Astrocyte (in vitro differentiated cells and primary cell): ENCODE measurements around the gene SGK1. TPM values are rescaled to one million over a fixed set of nuclear protein-coding genes. Genes with fewer than 3 reads are reported as not detected.
A peak's percentile ranks its signal among the peaks of the same experiment; 100 is the strongest.

ENCODE experiments used
- DNase-seq: peaks from one replicate; pipeline ENCODE4 v3.0.0-alpha.2; 2010; ENCODE audit warnings: low read depth
- FAIRE-seq: peaks from 2 replicates; lab custom pipeline; 2011; peaks lifted over from hg19 to GRCh38; lab: Jason Lieb, UNC
- H2AFZ ChIP-seq: 2 replicates; pipeline ENCODE4 v1.6.0; 2012; ENCODE audit warnings: low read depth, low read length, inconsistent platforms
- H3K27ac ChIP-seq: 2 replicates; pipeline ENCODE4 v1.5.1; 2011; ENCODE audit warnings: low read depth, low read length, inconsistent platforms
- H3K27me3 ChIP-seq: 2 replicates; pipeline ENCODE4 v1.6.0; 2011; ENCODE audit warnings: low read length, inconsistent platforms; ENCODE audit not compliant: insufficient read depth
- H3K36me3 ChIP-seq: 2 replicates; pipeline ENCODE4 v1.5.1; 2011; ENCODE audit warnings: low read length, inconsistent platforms; ENCODE audit not compliant: insufficient read depth
- H3K4me1 ChIP-seq: 2 replicates; pipeline ENCODE4 v1.5.1; 2011; ENCODE audit warnings: low read length, inconsistent platforms; ENCODE audit not compliant: insufficient read depth
- H3K4me2 ChIP-seq: 2 replicates; pipeline ENCODE4 v1.6.0; 2012; ENCODE audit warnings: low read length, inconsistent platforms
- H3K4me3 ChIP-seq: 2 replicates; pipeline ENCODE4 v1.5.1; 2011; ENCODE audit warnings: low read depth, mild to moderate bottlenecking, low read length, inconsistent platforms; ENCODE audit not compliant: insufficient read depth
- H3K79me2 ChIP-seq: 2 replicates; pipeline ENCODE4 v1.6.0; 2012; ENCODE audit warnings: mild to moderate bottlenecking, low read length, inconsistent platforms; ENCODE audit not compliant: insufficient read depth
- H3K9ac ChIP-seq: 2 replicates; pipeline ENCODE4 v1.6.0; 2012; ENCODE audit warnings: mild to moderate bottlenecking, low read length, inconsistent platforms
- H3K9me3 ChIP-seq: 2 replicates; pipeline ENCODE4 v1.5.1; 2012; ENCODE audit warnings: low read depth, mild to moderate bottlenecking, low read length, inconsistent platforms; ENCODE audit not compliant: insufficient read depth
- H4K20me1 ChIP-seq: 2 replicates; pipeline ENCODE4 v1.6.0; 2012; ENCODE audit warnings: low read length, inconsistent platforms; ENCODE audit not compliant: insufficient read depth
- H3K27ac Mint-ChIP-seq: one replicate; pipeline ENCODE4 v1.8.0; 2021; ENCODE audit warnings: mild to moderate bottlenecking, mixed read lengths; ENCODE audit not compliant: unreplicated experiment
- H3K27me3 Mint-ChIP-seq: one replicate; pipeline ENCODE4 v1.8.0; 2021; ENCODE audit warnings: low read depth, mixed read lengths; ENCODE audit not compliant: unreplicated experiment
- H3K36me3 Mint-ChIP-seq: one replicate; pipeline ENCODE4 v1.8.0; 2021; ENCODE audit warnings: low read depth, mixed read lengths; ENCODE audit not compliant: unreplicated experiment
- H3K4me1 Mint-ChIP-seq: one replicate; pipeline ENCODE4 v1.8.0; 2021; ENCODE audit warnings: low read depth, mixed read lengths; ENCODE audit not compliant: unreplicated experiment
- H3K4me3 Mint-ChIP-seq: one replicate; pipeline ENCODE4 v1.8.0; 2021; ENCODE audit warnings: mild to moderate bottlenecking, moderate library complexity, mixed read lengths; ENCODE audit not compliant: unreplicated experiment
- H3K9me3 Mint-ChIP-seq: one replicate; pipeline ENCODE4 v1.8.0; 2021; ENCODE audit warnings: mild to moderate bottlenecking, mixed read lengths; ENCODE audit not compliant: unreplicated experiment
- EZH2 ChIP-seq: IDR thresholded peaks from 2 replicates; pipeline ENCODE4 v1.6.1; 2012; ENCODE audit warnings: mild to moderate bottlenecking, low read length, inconsistent platforms; ENCODE audit not compliant: insufficient read depth
- total RNA-seq: library from RNA; stranded (reverse); gene quantifications from 2 replicates; pipeline ENCODE4 v1.2.1, GENCODE V29; 2021
- TF ChIP-seq, protein P1 (sequence below): IDR thresholded peaks from 2 replicates; pipeline ENCODE4 v1.5.1; 2011; ENCODE audit warnings: low read depth, mild to moderate bottlenecking, inconsistent platforms, low read length, moderate library complexity; ENCODE audit not compliant: insufficient read depth

The SGK1 gene
- total RNA-seq, 1 donor from 2014 or later = 117 TPM

DNA sequence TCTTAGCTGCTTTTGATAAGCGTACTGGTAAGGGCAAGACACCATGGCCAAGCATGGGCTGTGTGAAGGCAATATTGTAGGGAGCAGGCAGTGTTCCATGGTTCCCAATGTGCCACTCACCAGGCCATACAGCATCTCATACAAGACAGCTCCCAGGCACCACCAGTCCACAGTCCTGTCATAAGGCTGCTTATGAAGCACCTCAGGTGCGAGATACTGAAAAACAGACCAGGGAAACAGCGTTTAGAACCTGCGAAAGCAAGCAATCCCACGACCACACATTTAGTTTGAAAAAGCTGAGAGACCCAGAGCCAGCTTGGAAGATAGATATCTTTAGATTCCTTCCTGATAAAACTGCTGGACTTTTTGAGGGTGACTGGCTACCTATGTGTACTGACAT, 146.4 kb downstream of the SGK1 start:
- H3K36me3 ChIP-seq = peaks cover 62% of the 10 kb centered on the region
- H3K4me3 ChIP-seq = peak overlapping the region; percentile 95
- peak overlapping the region; percentile 15 for H3K27ac ChIP-seq
- DNase-seq = no peak
- peak overlapping the region; percentile 93 for H3K4me2 ChIP-seq
- peaks cover 66% of the 10 kb centered on the region for H4K20me1 ChIP-seq
- H3K9me3 ChIP-seq = no peaks in the 10 kb centered on the region
- Mint-ChIP-seq H3K27me3 (no peaks in the 10 kb centered on the region), H3K4me3 (peak overlapping the region; percentile 100), H3K27ac (peak overlapping the region; percentile 82), H3K4me1 (peaks cover 33% of the 10 kb centered on the region), H3K9me3 (no peaks in the 10 kb centered on the region), H3K36me3 (peaks cover 38% of the 10 kb centered on the region)
- H3K27me3 ChIP-seq = no peaks in the 10 kb centered on the region
- H3K9ac ChIP-seq = peak overlapping the region; percentile 95
- peaks cover 43% of the 10 kb centered on the region for H3K4me1 ChIP-seq
- H3K79me2 ChIP-seq = peaks cover 52% of the 10 kb centered on the region
- no peak for FAIRE-seq
- no peak overlapping the region for H2AFZ ChIP-seq
- TF ChIP-seq, protein P1, sequence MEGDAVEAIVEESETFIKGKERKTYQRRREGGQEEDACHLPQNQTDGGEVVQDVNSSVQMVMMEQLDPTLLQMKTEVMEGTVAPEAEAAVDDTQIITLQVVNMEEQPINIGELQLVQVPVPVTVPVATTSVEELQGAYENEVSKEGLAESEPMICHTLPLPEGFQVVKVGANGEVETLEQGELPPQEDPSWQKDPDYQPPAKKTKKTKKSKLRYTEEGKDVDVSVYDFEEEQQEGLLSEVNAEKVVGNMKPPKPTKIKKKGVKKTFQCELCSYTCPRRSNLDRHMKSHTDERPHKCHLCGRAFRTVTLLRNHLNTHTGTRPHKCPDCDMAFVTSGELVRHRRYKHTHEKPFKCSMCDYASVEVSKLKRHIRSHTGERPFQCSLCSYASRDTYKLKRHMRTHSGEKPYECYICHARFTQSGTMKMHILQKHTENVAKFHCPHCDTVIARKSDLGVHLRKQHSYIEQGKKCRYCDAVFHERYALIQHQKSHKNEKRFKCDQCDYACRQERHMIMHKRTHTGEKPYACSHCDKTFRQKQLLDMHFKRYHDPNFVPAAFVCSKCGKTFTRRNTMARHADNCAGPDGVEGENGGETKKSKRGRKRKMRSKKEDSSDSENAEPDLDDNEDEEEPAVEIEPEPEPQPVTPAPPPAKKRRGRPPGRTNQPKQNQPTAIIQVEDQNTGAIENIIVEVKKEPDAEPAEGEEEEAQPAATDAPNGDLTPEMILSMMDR = no peak
- TF ChIP-seq EZH2 = no peak

DNA sequence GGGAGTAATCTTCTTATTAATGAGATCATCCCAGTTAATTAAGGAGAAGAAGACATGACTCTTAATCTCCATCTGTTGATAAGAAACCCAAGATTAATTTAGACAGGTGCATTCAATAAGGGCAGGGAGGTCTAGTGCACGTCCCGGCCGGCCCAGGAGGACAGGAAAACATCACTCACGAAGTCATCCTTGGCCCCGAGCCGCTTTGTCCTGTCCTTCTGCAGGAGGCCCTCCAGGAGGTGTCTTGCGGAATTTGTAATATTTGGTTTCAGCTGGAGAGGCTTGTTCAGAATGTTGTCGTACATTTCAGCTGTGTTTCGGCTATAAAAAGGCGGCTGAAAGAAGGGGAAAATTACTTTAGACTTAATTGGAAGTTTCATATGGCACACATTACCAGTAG, 147.1 kb downstream of the SGK1 start:
- Histone ChIP-seq H3K4me3 (peak overlapping the region; percentile 95), H2AFZ (no peak overlapping the region), H3K79me2 (peaks cover 52% of the 10 kb centered on the region), H3K36me3 (peaks cover 62% of the 10 kb centered on the region), H3K9me3 (no peaks in the 10 kb centered on the region), H3K4me2 (peak overlapping the region; percentile 93), H3K9ac (peak overlapping the region; percentile 95), H3K27ac (no peak overlapping the region), H3K4me1 (peaks cover 36% of the 10 kb centered on the region), H4K20me1 (peaks cover 66% of the 10 kb centered on the region), H3K27me3 (no peaks in the 10 kb centered on the region)
- Mint-ChIP-seq H3K4me1 (peaks cover 31% of the 10 kb centered on the region), H3K9me3 (no peaks in the 10 kb centered on the region), H3K36me3 (peaks cover 38% of the 10 kb centered on the region), H3K4me3 (peak overlapping the region; percentile 100), H3K27ac (peak overlapping the region; percentile 8), H3K27me3 (no peaks in the 10 kb centered on the region)
- FAIRE-seq = no peak
- no peak for DNase-seq
- TF ChIP-seq, protein P1 = no peak
- no peak for TF ChIP-seq EZH2

DNA sequence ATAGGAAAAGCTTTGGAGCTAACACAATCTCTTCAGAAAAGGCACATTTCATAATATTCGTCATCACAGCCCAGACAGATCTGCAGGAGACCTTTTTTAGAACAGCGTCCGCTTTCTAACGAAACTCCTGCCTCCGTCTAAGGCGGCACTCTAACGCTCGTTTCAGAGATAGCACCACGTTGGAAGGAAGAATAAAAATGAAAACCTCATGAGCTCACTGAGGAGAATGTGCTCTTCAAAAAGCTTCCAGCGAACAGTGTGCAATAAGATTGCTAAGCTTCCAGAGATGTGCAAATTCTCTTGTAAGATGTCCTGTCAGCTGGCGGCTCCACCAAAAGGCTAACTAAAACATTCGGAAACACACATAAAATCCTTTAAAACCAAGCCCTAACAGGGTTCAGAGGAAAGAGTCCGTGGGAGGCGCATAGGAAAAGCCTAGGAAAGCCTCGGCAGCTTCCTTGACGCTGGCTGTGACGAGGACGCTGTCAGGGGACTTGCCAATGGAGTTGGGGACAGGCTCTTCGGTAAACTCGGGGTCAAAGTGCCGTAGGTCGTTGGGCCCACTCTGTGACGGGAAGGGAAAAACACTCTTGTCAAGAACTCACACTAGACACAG, 147.9 kb downstream of the SGK1 start:
- Mint-ChIP-seq H3K4me1 (peaks cover 28% of the 10 kb centered on the region), H3K27me3 (no peaks in the 10 kb centered on the region), H3K27ac (no peak overlapping the region), H3K9me3 (no peaks in the 10 kb centered on the region), H3K4me3 (peak overlapping the region; percentile 100), H3K36me3 (peaks cover 38% of the 10 kb centered on the region)
- peak overlapping the region; percentile 95 for H3K9ac ChIP-seq
- no peaks in the 10 kb centered on the region for H3K9me3 ChIP-seq
- peaks cover 52% of the 10 kb centered on the region for H3K79me2 ChIP-seq
- peak overlapping the region; percentile 93 for H3K4me2 ChIP-seq
- no peak overlapping the region for H2AFZ ChIP-seq
- DNase-seq = no peak
- peaks cover 66% of the 10 kb centered on the region for H4K20me1 ChIP-seq
- H3K36me3 ChIP-seq = peaks cover 62% of the 10 kb centered on the region
- TF ChIP-seq EZH2 = no peak
- TF ChIP-seq, protein P1 = no peak
- H3K27ac ChIP-seq = no peak overlapping the region
- FAIRE-seq = no peak
- no peaks in the 10 kb centered on the region for H3K27me3 ChIP-seq
- H3K4me1 ChIP-seq = peaks cover 36% of the 10 kb centered on the region
- H3K4me3 ChIP-seq = peak overlapping the region; percentile 95
